ENCODE data around the gene EDC4.
A peak's percentile ranks its signal among the peaks of the same experiment; 100 is the strongest.
"Not testable (repeated sequence)": the region's sequence is repeated elsewhere in the genome, so short reads cannot be mapped to it uniquely, and the experiment has no call there.

The EDC4 gene, protein sequence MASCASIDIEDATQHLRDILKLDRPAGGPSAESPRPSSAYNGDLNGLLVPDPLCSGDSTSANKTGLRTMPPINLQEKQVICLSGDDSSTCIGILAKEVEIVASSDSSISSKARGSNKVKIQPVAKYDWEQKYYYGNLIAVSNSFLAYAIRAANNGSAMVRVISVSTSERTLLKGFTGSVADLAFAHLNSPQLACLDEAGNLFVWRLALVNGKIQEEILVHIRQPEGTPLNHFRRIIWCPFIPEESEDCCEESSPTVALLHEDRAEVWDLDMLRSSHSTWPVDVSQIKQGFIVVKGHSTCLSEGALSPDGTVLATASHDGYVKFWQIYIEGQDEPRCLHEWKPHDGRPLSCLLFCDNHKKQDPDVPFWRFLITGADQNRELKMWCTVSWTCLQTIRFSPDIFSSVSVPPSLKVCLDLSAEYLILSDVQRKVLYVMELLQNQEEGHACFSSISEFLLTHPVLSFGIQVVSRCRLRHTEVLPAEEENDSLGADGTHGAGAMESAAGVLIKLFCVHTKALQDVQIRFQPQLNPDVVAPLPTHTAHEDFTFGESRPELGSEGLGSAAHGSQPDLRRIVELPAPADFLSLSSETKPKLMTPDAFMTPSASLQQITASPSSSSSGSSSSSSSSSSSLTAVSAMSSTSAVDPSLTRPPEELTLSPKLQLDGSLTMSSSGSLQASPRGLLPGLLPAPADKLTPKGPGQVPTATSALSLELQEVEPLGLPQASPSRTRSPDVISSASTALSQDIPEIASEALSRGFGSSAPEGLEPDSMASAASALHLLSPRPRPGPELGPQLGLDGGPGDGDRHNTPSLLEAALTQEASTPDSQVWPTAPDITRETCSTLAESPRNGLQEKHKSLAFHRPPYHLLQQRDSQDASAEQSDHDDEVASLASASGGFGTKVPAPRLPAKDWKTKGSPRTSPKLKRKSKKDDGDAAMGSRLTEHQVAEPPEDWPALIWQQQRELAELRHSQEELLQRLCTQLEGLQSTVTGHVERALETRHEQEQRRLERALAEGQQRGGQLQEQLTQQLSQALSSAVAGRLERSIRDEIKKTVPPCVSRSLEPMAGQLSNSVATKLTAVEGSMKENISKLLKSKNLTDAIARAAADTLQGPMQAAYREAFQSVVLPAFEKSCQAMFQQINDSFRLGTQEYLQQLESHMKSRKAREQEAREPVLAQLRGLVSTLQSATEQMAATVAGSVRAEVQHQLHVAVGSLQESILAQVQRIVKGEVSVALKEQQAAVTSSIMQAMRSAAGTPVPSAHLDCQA (N-terminal part only)

DNA sequence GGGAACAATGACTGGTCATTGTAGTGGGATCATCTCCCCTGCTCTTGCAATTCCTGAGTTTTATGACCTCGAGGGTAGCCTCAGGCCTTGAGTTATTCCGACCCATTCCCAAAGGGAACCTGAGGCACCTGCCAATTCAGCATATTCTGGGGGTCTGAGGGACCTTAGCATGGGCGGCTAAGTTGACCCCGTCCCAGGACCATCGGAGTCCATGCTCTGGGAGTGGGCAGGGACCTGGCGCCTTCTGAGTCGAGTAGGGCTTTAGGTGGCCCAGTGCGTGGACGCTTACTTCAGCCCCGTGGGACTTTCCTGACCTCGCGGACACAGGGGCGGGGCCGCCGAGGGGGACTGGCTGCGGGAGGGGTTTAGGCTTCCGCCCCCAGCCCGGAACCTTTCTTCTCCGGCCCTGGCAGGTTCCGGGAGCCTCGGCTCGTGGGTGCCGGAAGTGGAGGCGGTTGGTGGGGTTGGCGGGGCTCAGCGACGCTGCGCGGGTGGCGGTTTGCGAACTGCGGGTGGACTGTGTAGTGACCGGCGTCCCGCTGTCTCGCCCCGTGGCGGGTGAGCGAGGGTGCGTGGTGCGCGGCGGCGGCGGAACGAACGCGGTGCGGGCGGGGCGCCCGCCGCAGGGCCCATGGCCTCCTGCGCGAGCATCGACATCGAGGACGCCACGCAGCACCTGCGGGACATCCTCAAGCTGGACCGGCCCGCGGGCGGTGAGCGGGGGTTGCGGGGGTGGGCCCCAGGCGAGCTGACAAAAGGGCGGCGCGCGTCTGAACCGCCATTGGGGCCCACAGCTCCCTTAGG lies at the start of gene EDC4:
Gene EDC4, plus strand, starts transcription at position 422 of the 804 bp plus-strand sequence. Its CDS starts 210 bp downstream, at position 632.
- Histone ChIP-seq H3K9ac (ENCODE audit: low read length) (peak within 1 kb of the TSS; percentile 76), H3K4me1 (ENCODE audit: control insufficient read depth, insufficient read depth, low read length) (peaks cover 11% of the 10 kb centered on the region), H3K4me3 (ENCODE audit: low read length) (peak within 1 kb of the TSS; percentile 92), H3K27ac (ENCODE audit: low read depth, low read length) (peak within 1 kb of the TSS; percentile 74), H3K36me3 (ENCODE audit: control insufficient read depth, insufficient read depth, low read length) (peaks cover 23% of the 10 kb centered on the region), H3K27me3 (ENCODE audit: control insufficient read depth, insufficient read depth, low read length) (no peaks in the 10 kb centered on the region)

DNA sequence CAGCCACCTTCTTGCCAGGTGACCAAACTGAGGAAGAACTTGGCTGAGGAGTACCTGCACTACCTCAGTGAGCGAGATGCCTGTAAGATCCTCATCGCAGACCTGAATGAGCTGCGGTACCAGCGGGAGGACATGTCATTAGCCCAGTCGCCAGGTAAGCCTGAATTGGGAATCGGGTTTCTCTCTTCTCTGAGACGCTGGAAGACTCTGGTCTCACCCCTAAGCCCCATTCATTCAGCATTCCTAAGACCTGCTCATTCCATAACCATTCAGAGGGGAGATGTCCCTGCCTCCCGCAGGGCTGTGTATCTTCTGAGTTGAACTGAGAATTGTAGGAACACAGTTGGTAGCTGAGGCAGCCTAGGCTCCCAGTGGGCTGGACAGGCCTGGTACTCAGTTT lies 47.7 kb upstream of the EDC4 start:
- Histone ChIP-seq H3K4me1 (ENCODE audit: control insufficient read depth, insufficient read depth, low read length) (no peaks in the 10 kb centered on the region), H3K27ac (ENCODE audit: low read depth, low read length) (no peak overlapping the region), H3K4me3 (ENCODE audit: low read length) (no peak overlapping the region), H3K27me3 (ENCODE audit: control insufficient read depth, insufficient read depth, low read length) (no peaks in the 10 kb centered on the region), H3K36me3 (ENCODE audit: control insufficient read depth, insufficient read depth, low read length) (peaks cover 9% of the 10 kb centered on the region), H3K9ac (ENCODE audit: low read length) (no peak overlapping the region)

DNA sequence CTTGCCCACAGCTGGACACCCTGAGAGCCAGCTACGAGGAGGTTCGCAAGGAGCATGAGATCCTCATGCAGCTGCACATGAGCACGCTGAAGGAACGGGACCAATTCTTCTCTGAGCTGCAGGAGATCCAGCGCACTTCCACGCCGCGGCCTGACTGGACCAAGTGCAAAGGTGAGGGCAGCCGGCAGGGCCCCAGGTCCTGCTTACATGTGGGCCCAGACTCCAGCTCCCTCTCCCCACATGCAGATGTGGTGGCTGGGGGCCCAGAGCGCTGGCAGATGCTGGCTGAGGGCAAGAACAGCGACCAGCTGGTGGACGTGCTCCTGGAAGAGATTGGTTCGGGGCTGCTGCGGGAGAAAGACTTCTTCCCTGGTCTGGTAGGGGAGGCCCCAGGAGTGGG lies 46.9 kb upstream of the EDC4 start:
- no peaks in the 10 kb centered on the region for H3K4me1 ChIP-seq (ENCODE audit: control insufficient read depth, insufficient read depth, low read length)
- peaks cover 15% of the 10 kb centered on the region for H3K36me3 ChIP-seq (ENCODE audit: control insufficient read depth, insufficient read depth, low read length)
- H3K9ac ChIP-seq (ENCODE audit: low read length): no peak overlapping the region
- H3K27me3 ChIP-seq (ENCODE audit: control insufficient read depth, insufficient read depth, low read length): no peaks in the 10 kb centered on the region
- no peak overlapping the region for H3K4me3 ChIP-seq (ENCODE audit: low read length)
- no peak overlapping the region for H3K27ac ChIP-seq (ENCODE audit: low read depth, low read length)

DNA sequence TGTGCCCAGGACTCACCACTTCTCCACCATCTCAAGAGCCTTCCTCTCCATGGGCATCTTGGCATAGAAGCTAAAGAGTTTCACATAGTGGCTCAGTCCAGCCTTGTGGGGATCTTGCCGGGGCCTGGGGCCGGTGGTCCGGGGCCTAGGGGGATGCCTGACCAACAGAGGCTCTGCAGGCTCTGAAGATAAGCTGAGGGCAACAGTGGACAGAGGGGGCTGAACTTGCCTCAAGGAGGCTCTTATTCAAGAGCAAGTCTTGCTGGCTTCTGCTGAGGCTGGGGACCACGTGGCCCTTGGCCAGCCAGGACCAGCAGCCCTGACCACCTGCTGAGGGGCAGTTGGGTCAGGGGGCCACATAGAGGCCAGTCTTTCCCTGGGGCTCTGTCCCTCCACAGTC lies 44.2 kb upstream of the EDC4 start:
- no peak overlapping the region for H3K9ac ChIP-seq (ENCODE audit: low read length)
- no peak overlapping the region for H3K27ac ChIP-seq (ENCODE audit: low read depth, low read length)
- H3K4me1 ChIP-seq (ENCODE audit: control insufficient read depth, insufficient read depth, low read length): peaks cover 8% of the 10 kb centered on the region
- H3K27me3 ChIP-seq (ENCODE audit: control insufficient read depth, insufficient read depth, low read length): no peaks in the 10 kb centered on the region
- H3K36me3 ChIP-seq (ENCODE audit: control insufficient read depth, insufficient read depth, low read length): peaks cover 19% of the 10 kb centered on the region
- H3K4me3 ChIP-seq (ENCODE audit: low read length): no peak overlapping the region

DNA sequence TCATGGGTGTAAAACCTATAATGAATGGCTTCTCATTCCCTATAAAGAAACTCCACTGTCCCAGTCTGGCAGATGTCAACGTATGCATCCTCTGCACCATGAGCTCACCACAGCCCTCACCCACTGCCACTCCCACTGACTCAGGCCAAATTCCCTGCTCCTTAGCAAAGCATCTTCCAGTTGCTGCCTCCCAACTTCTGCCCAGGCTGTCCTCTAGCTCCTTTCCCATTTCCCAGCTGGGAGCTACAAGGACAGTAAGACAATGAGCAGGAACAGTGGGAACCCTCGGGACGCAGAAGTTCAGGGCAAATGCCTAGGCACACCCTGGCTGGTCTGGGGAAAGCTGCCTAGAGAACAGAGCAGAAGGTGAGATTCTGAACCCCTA lies 39.8 kb upstream of the EDC4 start:
- Histone ChIP-seq H3K4me1 (ENCODE audit: control insufficient read depth, insufficient read depth, low read length) (peaks cover 10% of the 10 kb centered on the region), H3K4me3 (ENCODE audit: low read length) (peak overlapping the region; percentile 67), H3K27ac (ENCODE audit: low read depth, low read length) (peak overlapping the region; percentile 25), H3K27me3 (ENCODE audit: control insufficient read depth, insufficient read depth, low read length) (no peaks in the 10 kb centered on the region), H3K9ac (ENCODE audit: low read length) (peak overlapping the region; percentile 28), H3K36me3 (ENCODE audit: control insufficient read depth, insufficient read depth, low read length) (peaks cover 15% of the 10 kb centered on the region)

DNA sequence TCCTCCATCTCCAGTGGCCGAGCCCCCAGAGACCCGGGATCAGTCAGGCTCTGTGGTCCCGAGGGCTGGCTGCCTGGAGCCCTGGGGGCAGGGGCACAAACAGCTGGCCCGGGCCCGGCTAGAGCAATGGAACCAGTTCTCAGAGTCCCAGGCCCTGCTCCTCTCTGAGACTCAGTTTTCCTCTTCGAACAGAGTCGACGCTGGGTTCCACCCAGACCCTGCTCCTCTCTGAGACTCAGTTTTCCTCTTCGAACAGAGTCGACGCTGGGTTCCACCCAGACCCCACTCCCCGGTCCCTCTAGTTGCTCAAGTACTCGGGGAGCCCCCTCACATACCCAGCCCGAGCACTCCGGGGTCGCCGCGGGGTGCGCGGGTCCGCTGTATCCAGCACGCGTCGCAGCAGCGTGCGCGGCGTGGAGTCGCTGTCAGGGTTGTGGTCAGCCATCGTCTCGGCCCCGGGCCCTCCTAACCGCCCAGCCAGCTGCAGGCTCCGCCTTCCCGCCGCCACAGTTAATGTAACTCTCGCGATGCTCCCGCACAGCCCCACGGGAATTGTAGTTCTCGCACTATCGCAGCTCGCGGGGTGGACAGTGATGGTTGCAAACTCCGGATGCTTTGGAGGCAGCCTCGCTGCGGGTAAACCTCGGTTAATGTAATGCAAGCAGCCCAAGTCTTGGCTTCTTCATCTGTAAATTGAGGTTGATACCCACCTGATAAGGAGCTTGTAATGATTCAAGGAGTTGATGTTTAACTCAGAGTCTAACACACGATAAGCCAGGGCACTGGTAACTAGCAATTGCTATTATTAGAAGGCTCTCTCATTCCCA lies 39.2 kb upstream of the EDC4 start:
- H3K36me3 ChIP-seq (ENCODE audit: control insufficient read depth, insufficient read depth, low read length): peaks cover 15% of the 10 kb centered on the region
- peak overlapping the region; percentile 67 for H3K4me3 ChIP-seq (ENCODE audit: low read length)
- no peaks in the 10 kb centered on the region for H3K27me3 ChIP-seq (ENCODE audit: control insufficient read depth, insufficient read depth, low read length)
- peaks cover 10% of the 10 kb centered on the region for H3K4me1 ChIP-seq (ENCODE audit: control insufficient read depth, insufficient read depth, low read length)
- H3K27ac ChIP-seq (ENCODE audit: low read depth, low read length): peak overlapping the region; percentile 25
- H3K9ac ChIP-seq (ENCODE audit: low read length): peak overlapping the region; percentile 28

DNA sequence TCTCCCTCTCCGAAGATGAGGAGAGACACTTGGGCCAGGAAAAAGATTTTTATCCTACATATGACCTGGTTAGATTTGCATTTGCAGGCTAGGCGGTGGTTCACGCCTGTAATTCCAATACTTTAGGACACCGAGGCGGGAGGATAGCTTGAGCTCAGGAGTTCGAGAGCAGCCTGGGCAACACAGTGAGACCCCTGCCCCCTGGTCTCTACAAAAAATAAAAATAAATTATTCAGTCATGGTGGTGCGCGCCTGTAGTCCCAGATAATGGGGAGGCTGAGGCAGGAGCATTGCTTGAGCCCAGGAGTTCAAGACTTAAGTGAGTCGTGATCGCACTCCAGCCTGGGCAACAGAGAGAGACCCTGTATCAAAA lies 38.6 kb upstream of the EDC4 start:
- no peaks in the 10 kb centered on the region for H3K27me3 ChIP-seq (ENCODE audit: control insufficient read depth, insufficient read depth, low read length)
- peaks cover 15% of the 10 kb centered on the region for H3K36me3 ChIP-seq (ENCODE audit: control insufficient read depth, insufficient read depth, low read length)
- peaks cover 10% of the 10 kb centered on the region for H3K4me1 ChIP-seq (ENCODE audit: control insufficient read depth, insufficient read depth, low read length)
- peak overlapping the region; percentile 25 for H3K27ac ChIP-seq (ENCODE audit: low read depth, low read length)
- peak overlapping the region; percentile 67 for H3K4me3 ChIP-seq (ENCODE audit: low read length)
- H3K9ac ChIP-seq (ENCODE audit: low read length): no peak overlapping the region

DNA sequence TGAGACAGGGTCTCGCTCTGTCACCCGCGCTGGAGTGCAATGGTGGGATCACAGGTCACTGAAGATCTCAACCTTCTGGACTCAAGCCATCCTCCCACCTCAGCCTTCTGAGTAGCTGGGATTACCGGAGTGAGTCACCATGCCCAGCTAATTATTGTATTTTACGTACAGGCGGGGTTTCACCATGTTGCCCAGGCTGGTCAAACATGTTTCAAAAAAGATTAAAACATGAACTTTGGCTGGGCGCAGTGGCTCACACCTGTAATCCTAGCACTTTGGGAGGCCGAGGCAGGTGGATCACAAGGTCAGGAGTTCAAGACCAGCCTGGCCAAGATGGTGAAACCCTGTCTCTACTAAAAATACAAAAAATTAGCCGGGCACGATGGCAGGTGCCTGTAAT lies 35.7 kb upstream of the EDC4 start:
- not testable (repeated sequence) for H3K36me3 ChIP-seq (ENCODE audit: control insufficient read depth, insufficient read depth, low read length); H3K9ac ChIP-seq (ENCODE audit: low read length); H3K4me3 ChIP-seq (ENCODE audit: low read length); H3K27me3 ChIP-seq (ENCODE audit: control insufficient read depth, insufficient read depth, low read length); H3K27ac ChIP-seq (ENCODE audit: low read depth, low read length)
- peaks cover 14% of the 10 kb centered on the region for H3K4me1 ChIP-seq (ENCODE audit: control insufficient read depth, insufficient read depth, low read length)

DNA sequence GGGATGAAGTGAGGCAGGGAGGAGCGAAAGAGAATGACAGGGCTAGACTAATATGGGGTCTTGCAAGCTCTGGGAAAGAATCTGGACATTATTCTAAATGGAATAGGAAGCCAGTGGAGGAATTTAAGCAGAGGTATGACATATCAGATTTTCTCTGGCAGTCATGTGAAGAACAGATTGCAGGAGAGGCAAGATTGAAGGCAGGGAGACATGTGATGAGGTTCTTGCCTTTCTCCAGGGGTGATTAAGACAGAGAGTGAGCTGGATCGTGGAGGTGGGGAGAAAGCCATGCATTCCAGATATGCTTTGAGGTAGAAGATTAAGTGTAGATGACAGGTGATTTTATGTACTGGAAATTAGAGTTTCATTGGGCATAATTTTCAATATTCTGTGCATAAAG lies 35.0 kb upstream of the EDC4 start:
- no peak overlapping the region for H3K4me3 ChIP-seq (ENCODE audit: low read length)
- no peak overlapping the region for H3K9ac ChIP-seq (ENCODE audit: low read length)
- no peaks in the 10 kb centered on the region for H3K27me3 ChIP-seq (ENCODE audit: control insufficient read depth, insufficient read depth, low read length)
- peaks cover 9% of the 10 kb centered on the region for H3K4me1 ChIP-seq (ENCODE audit: control insufficient read depth, insufficient read depth, low read length)
- no peaks in the 10 kb centered on the region for H3K36me3 ChIP-seq (ENCODE audit: control insufficient read depth, insufficient read depth, low read length)
- no peak overlapping the region for H3K27ac ChIP-seq (ENCODE audit: low read depth, low read length)

DNA sequence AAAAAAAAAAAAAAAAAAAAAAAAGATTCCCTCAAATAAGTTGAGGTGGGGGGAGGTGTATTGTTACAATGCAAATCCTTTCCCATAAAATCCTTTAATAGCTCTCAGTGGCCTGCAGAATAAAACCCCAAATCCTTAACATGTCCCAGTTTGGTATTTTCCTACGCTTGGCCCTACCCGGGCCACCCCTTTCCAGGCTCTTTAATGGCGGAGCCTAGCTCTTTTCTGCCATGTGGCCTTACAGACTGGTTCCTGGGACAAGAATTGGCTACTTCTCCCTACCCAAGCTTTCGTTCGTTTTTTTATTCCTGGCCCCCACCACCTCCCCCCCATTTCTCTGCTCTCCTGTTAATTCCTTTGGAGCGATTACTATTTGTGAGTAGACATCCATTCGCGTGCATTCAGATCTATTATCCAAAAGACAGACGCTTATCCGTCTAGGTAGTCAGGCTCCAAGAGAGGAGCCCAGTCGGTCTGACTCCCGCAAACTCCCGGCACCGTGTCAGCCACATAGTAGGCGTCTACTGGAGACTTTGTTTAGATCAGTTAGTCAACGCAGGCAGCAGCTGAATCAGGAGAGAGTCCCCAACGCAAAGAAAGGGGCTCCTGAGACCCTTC lies 31.5 kb upstream of the EDC4 start:
- H3K36me3 ChIP-seq (ENCODE audit: control insufficient read depth, insufficient read depth, low read length): no peaks in the 10 kb centered on the region
- peak overlapping the region; percentile 84 for H3K9ac ChIP-seq (ENCODE audit: low read length)
- peaks cover 36% of the 10 kb centered on the region for H3K4me1 ChIP-seq (ENCODE audit: control insufficient read depth, insufficient read depth, low read length)
- peak overlapping the region; percentile 71 for H3K4me3 ChIP-seq (ENCODE audit: low read length)
- no peaks in the 10 kb centered on the region for H3K27me3 ChIP-seq (ENCODE audit: control insufficient read depth, insufficient read depth, low read length)
- peak overlapping the region; percentile 100 for H3K27ac ChIP-seq (ENCODE audit: low read depth, low read length)

All from rectal smooth muscle tissue (tissue), 1 donor.